ENCODE measurements around the gene CTDSPL. TPM values are rescaled to one million over a fixed set of nuclear protein-coding genes. Genes with fewer than 3 reads are reported as not detected.
A peak's percentile ranks its signal among the peaks of the same experiment; 100 is the strongest.

Gene CTDSPL
- total and polyA plus RNA-seq, 2 of the 8 experiments (the other 6 are each of a cell fraction or from before 2014, with no cell fraction given): 20.3 to 42.2 TPM

- Histone ChIP-seq H3K23ac (ENCODE audit: insufficient read length) (no peak overlapping the region), H3K27me3 (replicated peaks in 1 of 4; ENCODE audit: control insufficient read depth in 3 of 4, extremely low read depth in 1 of 4, insufficient read depth in 3 of 4, low read length in 3 of 4) (no peaks in the 10 kb centered on the region), H3K36me3 (ENCODE audit: control insufficient read depth in 2 of 4, insufficient read depth in 4 of 4, low read length in 3 of 4) (no peaks in the 10 kb centered on the region), H2BK5ac (ENCODE audit: low read depth, low read length) (no peak overlapping the region), H3K79me2 (ENCODE audit: control insufficient read depth in 1 of 2, insufficient read depth in 2 of 2, low read length in 2 of 2) (no peaks in the 10 kb centered on the region), H2AFZ (ENCODE audit: low read length) (no peak overlapping the region), H3K4ac (replicated peaks; ENCODE audit: insufficient read length, low read depth, low read length) (no peak overlapping the region), H2BK12ac (ENCODE audit: low read depth, low read length) (no peak overlapping the region), H2BK15ac (ENCODE audit: low read length) (no peak overlapping the region), H3K9ac (replicated peaks in 1 of 4; ENCODE audit: extremely low read depth in 1 of 4, low read depth in 3 of 4, low read length in 3 of 4) (no peak overlapping the region), H3K56ac (replicated peaks; ENCODE audit: insufficient read length, low read depth, low read length) (no peak overlapping the region), H3K23me2 (ENCODE audit: low read depth, low read length) (no peaks in the 10 kb centered on the region), H3K4me1 (replicated peaks in 1 of 4; ENCODE audit: control insufficient read depth in 3 of 4, insufficient read depth in 4 of 4, low read length in 3 of 4) (peaks cover 0 to 2% (median under 1%) of the 10 kb centered on the region in 4 experiments; a peak in 3 of 7 replicates), H3K14ac (ENCODE audit: insufficient read length) (no peak overlapping the region), H3K4me3 (ENCODE audit: extremely low read depth in 1 of 4, insufficient read depth in 2 of 4, low read depth in 3 of 4, low read length in 4 of 4) (no peak overlapping the region), H2BK20ac (ENCODE audit: low read length) (no peak overlapping the region), H4K20me1 (replicated peaks in 1 of 2; ENCODE audit: control insufficient read depth in 1 of 2, insufficient read depth in 2 of 2, low read length in 2 of 2) (no peaks in the 10 kb centered on the region), H3K9me3 (ENCODE audit: insufficient read depth in 2 of 2, low read depth in 1 of 2, low read length in 1 of 2) (no peaks in the 10 kb centered on the region), H3K4me2 (ENCODE audit: insufficient read depth in 1 of 2, low read depth in 2 of 2, low read length in 2 of 2) (no peak overlapping the region), H3K27ac (ENCODE audit: low read depth, low read length) (no peak overlapping the region), H2BK120ac (replicated peaks; ENCODE audit: low read depth, low read length) (no peak overlapping the region), H3K79me1 (ENCODE audit: low read depth, low read length) (no peaks in the 10 kb centered on the region), H4K5ac (ENCODE audit: insufficient read length, low read depth, low read length) (no peak overlapping the region), H4K8ac (ENCODE audit: extremely low read depth, insufficient read depth, low read length) (no peak overlapping the region), H4K91ac (replicated peaks; ENCODE audit: insufficient read length, low read length) (no peak overlapping the region), H3K18ac (ENCODE audit: extremely low read depth, low read length) (0 out of 2 replicates have a peak overlapping the region, but pooled peaks have one; percentile 24), H2AK5ac (ENCODE audit: low read depth, low read length) (no peak overlapping the region)
- 100% methylated on average over 1 of the region's 1 CpG; no CpG with 5 or more reads in 1 of the 2 experiments for WGBS, 2 experiments (ENCODE audit: extremely low coverage in 1 of 2, insufficient coverage in 1 of 2, insufficient read length in 1 of 2, insufficient replicate concordance in 2 of 2, low coverage in 1 of 2, low lambda C conversion rate in 2 of 2, missing lambda C conversion rate in 1 of 2)
- TF ChIP-seq NANOG (IDR thresholded peaks at IDR 0.05; ENCODE audit: insufficient read depth, low read depth, low read length, poor library complexity, severe bottlenecking) (no peak), GABPA (IDR thresholded peaks at IDR 0.05; ENCODE audit: borderline replicate concordance, insufficient read depth, low read length) (no peak), JUND (IDR thresholded peaks at IDR 0.05; ENCODE audit: low read length) (no peak), RBBP5 (IDR thresholded peaks at IDR 0.05; ENCODE audit: borderline replicate concordance, low read depth, low read length) (no peak), RNF2 (IDR thresholded peaks at IDR 0.05; ENCODE audit: borderline replicate concordance, low read depth, low read length, missing control alignments, poor library complexity, severe bottlenecking) (no peak), FOSL1 (IDR thresholded peaks at IDR 0.05; ENCODE audit: insufficient read depth, low read depth, low read length) (no peak), HDAC2 (IDR thresholded peaks at IDR 0.05; ENCODE audit: borderline replicate concordance in 1 of 2, low read depth in 2 of 2, low read length in 2 of 2) (no peak)
- DNase-seq (ENCODE audit: low read depth in 1 of 2, low spot score in 2 of 2): no peak
- FAIRE-seq: no peak
- CTCF ChIA-PET (ENCODE audit: partially characterized antibody): interaction anchor here (0.7 to 7.2 kb wide), 12 partner anchors 21 to 557 kb away, joined by 3 to 75 read pairs (median 4); no protein-coding TSS in a partner anchor
- POLR2A ChIA-PET (ENCODE audit: partially characterized antibody): interaction anchor here (1.0 kb wide), 1 partner anchor 18 kb away, joined by 3 read pairs; no protein-coding TSS in a partner anchor
Observed at GRCh38 chr3:37852771-37853170, 8.9 kb upstream of the CTDSPL start.
